ENCODE measurements around the gene ANGPT4. TPM values are rescaled to one million over a fixed set of nuclear protein-coding genes. Genes with fewer than 3 reads are reported as not detected.

The ANGPT4 gene
- total RNA-seq, 8 experiments from 2014 or later: 0.05 to 0.28 (median 0.08) TPM; not detected in 3

- in situ Hi-C loops (cut with MboI; ENCODE audit: low pct_unique_long_range_greater_than_20kb in 2 of 9, low sequenced_read_pairs in 9 of 9, unreplicated experiment in 9 of 9): loop anchor here in 6 of 9 experiments (25.0 kb wide), 3 partner anchors 141 to 391 kb away; partner anchors contain the start of genes C20orf202 (in 3 of the 6) and PSMF1 (in 1 of the 6)
- ATAC-seq (replicated peaks in 6 of 8): peak in 2 of 8 experiments; percentile 18 to 77
- WGBS, 10 experiments: 0 to 70% (median 42%) methylated on average over 1 to 2 of the region's 6 CpGs; no CpG with 5 or more reads in 2 of the 10 experiments
- H3K4me3 ChIP-seq: no peak overlapping the region
- no peak overlapping the region for H3K27ac ChIP-seq
- peaks cover 5 to 7% of the 10 kb centered on the region in 2 donors for H3K4me1 ChIP-seq (replicated peaks in 1 of 2)
These were observed 94.9 kb downstream of the ANGPT4 start for GRCh38 chr20:821046-821730.

DNA sequence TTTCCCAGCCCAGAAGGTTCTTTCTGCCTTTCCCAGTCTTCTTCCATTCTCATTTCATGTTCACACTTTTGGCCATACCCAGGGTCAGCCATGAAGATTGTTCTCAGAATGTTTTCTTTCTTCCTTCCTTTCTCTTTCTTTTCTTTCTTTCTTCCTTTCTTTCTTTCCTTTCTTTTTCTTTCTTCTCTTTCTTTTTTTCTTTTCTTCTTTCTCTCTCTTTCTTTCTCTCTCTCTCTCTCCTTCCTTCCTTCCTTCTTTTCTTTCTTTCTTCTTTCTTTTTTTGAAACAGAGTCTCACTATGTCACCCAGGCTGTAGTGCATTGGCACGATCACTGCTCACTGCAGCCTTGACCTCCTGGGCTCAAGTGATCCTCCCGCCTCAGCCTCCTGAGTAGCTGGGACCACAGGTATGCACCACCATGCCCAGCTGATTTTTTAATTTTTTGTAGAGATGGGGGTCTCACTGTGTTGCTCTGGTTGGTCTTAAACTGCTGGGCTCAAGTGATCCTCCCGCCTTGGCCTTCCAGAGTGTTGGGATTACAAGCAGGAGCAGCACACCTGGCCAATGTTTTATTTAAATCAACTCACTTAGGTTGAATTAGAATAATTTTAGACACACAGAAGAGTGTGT is 95.7 kb downstream of the ANGPT4 start:
- in situ Hi-C loops (cut with MboI; ENCODE audit: low pct_unique_long_range_greater_than_20kb in 2 of 9, low sequenced_read_pairs in 9 of 9, unreplicated experiment in 9 of 9): loop anchor here in 6 of 9 experiments (25.0 kb wide), 3 partner anchors 142 to 392 kb away; partner anchors contain the start of genes C20orf202 (in 3 of the 6) and PSMF1 (in 1 of the 6)
- ATAC-seq (replicated peaks in 6 of 8): no peak
- Histone ChIP-seq H3K4me3 (no peak overlapping the region), H3K4me1 (replicated peaks in 1 of 2) (peaks cover 5 to 7% of the 10 kb centered on the region in 2 donors), H3K27ac (no peak overlapping the region)
- 45 to 100% (median 94%) methylated on average over 2 to 3 of the region's 3 CpGs; no CpG with 5 or more reads in 1 of the 10 experiments for WGBS, 10 experiments

Other genes with a start within 250 kb of the ANGPT4 start
- 10 to 100 TPM in 1 of 8 experiments, 1 to 10 TPM in 3, under 1 TPM in 3, not detected in 1; 0.29 to 11.0 (median 4.2) TPM for gene SCRT2, start 240.5 kb downstream of the ANGPT4 start, total RNA-seq
- gene SLC52A3, start 147.8 kb downstream of the ANGPT4 start, total RNA-seq: under 1 TPM in 6 of 8 experiments, not detected in 2; 0.08 to 0.95 (median 0.28) TPM
- 10 to 100 TPM in 1 of 8 experiments, 1 to 10 TPM in 6, under 1 TPM in 1; 0.86 to 14.9 (median 3.5) TPM for gene FAM110A, start 82.6 kb downstream of the ANGPT4 start, total RNA-seq
- under 1 TPM in 7 of 8 experiments, not detected in 1; 0.05 to 0.81 (median 0.28) TPM for gene RSPO4, start 86.0 kb upstream of the ANGPT4 start, total RNA-seq
- gene PSMF1, start 202.3 kb upstream of the ANGPT4 start, total RNA-seq: 10 to 100 TPM; 26.2 to 59.1 (median 42.6) TPM